AG04450 (cell line): Measurements from ENCODE around the gene ERC1. TPM values are rescaled to one million over a fixed set of nuclear protein-coding genes. Genes with fewer than 3 reads are reported as not detected.

Experiments
- CTCF ChIA-PET: fragments of 300-600, 350-600 bp; formaldehyde crosslinking; extraction: SDS; loops from one replicate; lab custom pipeline; 2022; ENCODE audit warnings: antibody characterized with exemption, inconsistent platforms; lab: Charles Lee
- POLR2A ChIA-PET: fragments of 350-600 bp; formaldehyde crosslinking; extraction: SDS; loops from one replicate; lab custom pipeline; 2021; ENCODE audit warnings: antibody characterized with exemption, inconsistent platforms; lab: Yijun Ruan, JAX
- DNase-seq: peaks from one replicate; pipeline ENCODE4 v3.0.0-alpha.2; 2011; ENCODE audit warnings: low read depth, low spot score
- H3K27ac ChIP-seq: one replicate; pipeline ENCODE4 v1.5.1; 2012; ENCODE audit warnings: low read depth, low read length, control low read depth
- H3K27me3 ChIP-seq: one replicate; pipeline ENCODE4 v1.6.0; 2012; ENCODE audit warnings: low read length; ENCODE audit not compliant: control insufficient read depth, insufficient read depth
- H3K4me3 ChIP-seq: 2 replicates; pipeline ENCODE4 v1.5.1; 2011; ENCODE audit warnings: mild to moderate bottlenecking, low read depth, low read length, control low read depth
- H3K9me3 ChIP-seq: 2 replicates; pipeline ENCODE4 v1.5.1; 2012; ENCODE audit warnings: low read length; ENCODE audit not compliant: control insufficient read depth, insufficient read depth
- polyA plus RNA-seq: library from polyadenylated mRNA; depleted of rRNA; stranded (reverse); fragments of >200 nt; gene quantifications from 2 replicates; pipeline ENCODE4 v1.2.3, GENCODE V29; 2011
- TF ChIP-seq, protein P1 (sequence below): IDR thresholded peaks from 2 replicates; pipeline ENCODE4 v1.5.1; 2011; ENCODE audit warnings: low read depth, low read length, control low read depth, inconsistent platforms

Gene ERC1
- polyA plus RNA-seq, 1 experiment, result 28.6 TPM

- ChIA-PET POLR2A (no interaction called here), CTCF (no interaction called here)
- no peaks in the 10 kb centered on the region for H3K27me3 ChIP-seq
- no peak for DNase-seq
- H3K9me3 ChIP-seq, result no peaks in the 10 kb centered on the region
- no peak overlapping the region for H3K27ac ChIP-seq
- no peak overlapping the region for H3K4me3 ChIP-seq
- TF ChIP-seq, protein P1, sequence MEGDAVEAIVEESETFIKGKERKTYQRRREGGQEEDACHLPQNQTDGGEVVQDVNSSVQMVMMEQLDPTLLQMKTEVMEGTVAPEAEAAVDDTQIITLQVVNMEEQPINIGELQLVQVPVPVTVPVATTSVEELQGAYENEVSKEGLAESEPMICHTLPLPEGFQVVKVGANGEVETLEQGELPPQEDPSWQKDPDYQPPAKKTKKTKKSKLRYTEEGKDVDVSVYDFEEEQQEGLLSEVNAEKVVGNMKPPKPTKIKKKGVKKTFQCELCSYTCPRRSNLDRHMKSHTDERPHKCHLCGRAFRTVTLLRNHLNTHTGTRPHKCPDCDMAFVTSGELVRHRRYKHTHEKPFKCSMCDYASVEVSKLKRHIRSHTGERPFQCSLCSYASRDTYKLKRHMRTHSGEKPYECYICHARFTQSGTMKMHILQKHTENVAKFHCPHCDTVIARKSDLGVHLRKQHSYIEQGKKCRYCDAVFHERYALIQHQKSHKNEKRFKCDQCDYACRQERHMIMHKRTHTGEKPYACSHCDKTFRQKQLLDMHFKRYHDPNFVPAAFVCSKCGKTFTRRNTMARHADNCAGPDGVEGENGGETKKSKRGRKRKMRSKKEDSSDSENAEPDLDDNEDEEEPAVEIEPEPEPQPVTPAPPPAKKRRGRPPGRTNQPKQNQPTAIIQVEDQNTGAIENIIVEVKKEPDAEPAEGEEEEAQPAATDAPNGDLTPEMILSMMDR, result no peak
These were observed 376.6 kb downstream of the ERC1 start for GRCh38 chr12:1367331-1368291.

DNA sequence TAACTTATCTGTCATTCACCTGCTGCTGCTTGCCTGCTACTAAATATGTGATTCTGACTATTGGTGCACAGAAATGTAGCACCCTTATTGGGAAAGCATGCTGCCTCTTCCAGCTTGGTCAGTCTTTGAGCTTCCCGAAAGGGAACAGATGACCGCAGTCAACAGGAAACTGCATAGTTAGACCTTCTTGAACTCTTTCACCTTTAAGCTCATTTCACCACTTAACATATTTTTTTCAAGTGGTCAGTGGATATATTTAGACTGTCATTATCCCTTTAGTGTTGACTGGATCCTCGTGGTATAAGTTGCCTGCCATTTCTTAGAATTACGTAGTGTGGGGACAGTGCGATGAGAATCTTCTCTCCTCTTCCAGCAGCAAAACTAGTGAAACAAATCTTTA is 378.4 kb downstream of the ERC1 start:
- Histone ChIP-seq H3K9me3 (no peaks in the 10 kb centered on the region), H3K27ac (no peak overlapping the region), H3K27me3 (no peaks in the 10 kb centered on the region), H3K4me3 (no peak overlapping the region)
- DNase-seq, result no peak
- ChIA-PET CTCF (interaction anchor here (1.4 kb wide), 1 partner anchor 251 kb away, joined by 6 read pairs; no protein-coding TSS in a partner anchor), POLR2A (no interaction called here)
- TF ChIP-seq, protein P1, result no peak

GRCh38 chr12:1369938-1370500 is 379.0 kb downstream of the ERC1 start:
- CTCF ChIA-PET, result interaction anchor here (1.4 kb wide), 1 partner anchor 252 kb away, joined by 6 read pairs; no protein-coding TSS in a partner anchor
- POLR2A ChIA-PET, result no interaction called here
- DNase-seq, result no peak

GRCh38 chr12:1373901-1374735 is 383.1 kb downstream of the ERC1 start:
- H3K4me3 ChIP-seq, result no peak overlapping the region
- TF ChIP-seq, protein P1, result no peak
- POLR2A ChIA-PET, result interaction anchor here (0.9 kb wide), 1 partner anchor 95 kb away, joined by 3 read pairs; no protein-coding TSS in a partner anchor
- peak; percentile 26 for DNase-seq
- CTCF ChIA-PET, result interaction anchor here (1.7 kb wide), 1 partner anchor 256 kb away, joined by 6 read pairs; no protein-coding TSS in a partner anchor
- no peaks in the 10 kb centered on the region for H3K27me3 ChIP-seq
- H3K9me3 ChIP-seq, result no peaks in the 10 kb centered on the region
- H3K27ac ChIP-seq, result no peak overlapping the region

More at GRCh38 chr12:1369938-1370500, 379.0 kb downstream of the ERC1 start:
- H3K27ac ChIP-seq, result no peak overlapping the region
- H3K4me3 ChIP-seq, result no peak overlapping the region
- TF ChIP-seq, protein P1, result no peak
- H3K9me3 ChIP-seq, result no peaks in the 10 kb centered on the region
- H3K27me3 ChIP-seq, result no peaks in the 10 kb centered on the region
